ENCODE data around the gene ARF1.

DNA sequence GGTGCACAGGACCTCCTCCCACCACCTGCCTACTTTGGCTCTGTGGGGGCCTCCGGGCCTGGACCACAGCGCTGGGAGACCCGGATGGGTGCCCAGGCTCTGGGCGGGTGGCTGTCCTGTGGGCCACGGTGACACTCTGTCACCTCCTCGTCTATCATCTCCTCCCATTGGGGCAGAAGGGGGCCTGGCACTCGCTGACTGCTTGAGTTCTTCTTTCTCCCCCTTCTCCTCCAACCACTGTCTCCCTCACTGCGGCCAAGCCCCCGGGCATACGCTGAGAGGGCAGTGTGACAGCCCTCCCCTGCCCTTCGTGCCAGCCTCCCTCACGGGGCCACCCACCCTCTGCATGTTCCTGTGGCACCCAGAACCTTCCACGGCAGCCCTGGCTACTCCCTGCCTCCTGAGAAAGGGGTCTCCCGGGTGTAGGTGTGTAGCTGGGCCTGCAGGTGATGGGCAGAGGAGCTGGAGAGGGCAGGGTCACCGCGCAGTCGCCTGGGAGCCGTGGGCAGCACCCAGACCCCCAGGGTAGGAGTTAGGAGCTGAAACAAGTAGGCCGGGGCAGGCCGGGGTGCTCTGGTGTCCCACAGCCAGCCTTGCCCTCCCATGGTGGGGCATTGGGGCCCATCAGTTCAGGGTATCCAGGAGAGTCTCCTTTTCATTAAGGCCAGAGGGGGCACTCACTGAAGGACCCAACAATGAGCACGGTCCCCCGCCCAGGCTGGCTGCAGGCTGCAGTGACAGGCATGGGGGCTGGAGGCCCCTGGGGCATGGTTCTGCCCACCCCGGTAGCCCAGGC is 9.2 kb upstream of the ARF1 start:
- TF ChIP-seq, protein P1, sequence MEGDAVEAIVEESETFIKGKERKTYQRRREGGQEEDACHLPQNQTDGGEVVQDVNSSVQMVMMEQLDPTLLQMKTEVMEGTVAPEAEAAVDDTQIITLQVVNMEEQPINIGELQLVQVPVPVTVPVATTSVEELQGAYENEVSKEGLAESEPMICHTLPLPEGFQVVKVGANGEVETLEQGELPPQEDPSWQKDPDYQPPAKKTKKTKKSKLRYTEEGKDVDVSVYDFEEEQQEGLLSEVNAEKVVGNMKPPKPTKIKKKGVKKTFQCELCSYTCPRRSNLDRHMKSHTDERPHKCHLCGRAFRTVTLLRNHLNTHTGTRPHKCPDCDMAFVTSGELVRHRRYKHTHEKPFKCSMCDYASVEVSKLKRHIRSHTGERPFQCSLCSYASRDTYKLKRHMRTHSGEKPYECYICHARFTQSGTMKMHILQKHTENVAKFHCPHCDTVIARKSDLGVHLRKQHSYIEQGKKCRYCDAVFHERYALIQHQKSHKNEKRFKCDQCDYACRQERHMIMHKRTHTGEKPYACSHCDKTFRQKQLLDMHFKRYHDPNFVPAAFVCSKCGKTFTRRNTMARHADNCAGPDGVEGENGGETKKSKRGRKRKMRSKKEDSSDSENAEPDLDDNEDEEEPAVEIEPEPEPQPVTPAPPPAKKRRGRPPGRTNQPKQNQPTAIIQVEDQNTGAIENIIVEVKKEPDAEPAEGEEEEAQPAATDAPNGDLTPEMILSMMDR (optimal IDR thresholded peaks at IDR 0.05 in 1 of 3, IDR thresholded peaks at IDR 0.05 in 1 of 3, conservative IDR thresholded peaks at IDR 0.05 in 1 of 3; ENCODE audit: extremely low read depth in 1 of 3, insufficient read depth in 2 of 3, low read length in 3 of 3): no peak
- no peak for TF ChIP-seq EZH2 (IDR thresholded peaks at IDR 0.05; ENCODE audit: low read length)

Measured in keratinocyte (primary cell).